Left ventricle myocardium inferior (tissue), 1 donor: ENCODE data around the gene RNF175. TPM values are rescaled to one million over a fixed set of nuclear protein-coding genes. Genes with fewer than 3 reads are reported as not detected.

Source experiments
- DNase-seq: peaks from one replicate; pipeline ENCODE4 v3.0.0-alpha.2; 2020
- H3K27ac ChIP-seq: fragments of 200-600 bp; replicated peaks from 2 replicates; pipeline ENCODE4 v1.8.0; 2021
- H3K27me3 ChIP-seq: fragments of 200-600 bp; 2 replicates; pipeline ENCODE4 v1.8.0; 2021; ENCODE audit warnings: low read depth
- H3K36me3 ChIP-seq: fragments of 200-600 bp; 2 replicates; pipeline ENCODE4 v1.8.0; 2021
- H3K4me1 ChIP-seq: fragments of 200-600 bp; 2 replicates; pipeline ENCODE4 v1.8.0; 2021
- H3K4me3 ChIP-seq: fragments of 200-600 bp; 2 replicates; pipeline ENCODE4 v1.8.0; 2021; ENCODE audit warnings: mild to moderate bottlenecking, moderate library complexity
- H3K9me3 ChIP-seq: fragments of 200-600 bp; replicated peaks from 2 replicates; pipeline ENCODE4 v1.8.0; 2021
- intact Hi-C: fragments of 100-400 bp; cut with micrococcal nuclease; formaldehyde crosslinking; loops from one replicate; pipeline ENCODE4 v1.11.0; 2022
- total RNA-seq: library from RNA; stranded (reverse); fragmentation: NEBNext Ultra II Directional; extraction: Animal tissue kit (Norgen Biotek cat#: 25700); gene quantifications from one replicate; pipeline ENCODE4 v1.2.1, GENCODE V29; 2021
- TF ChIP-seq, protein P1 (sequence below): fragments of 200-600 bp; IDR thresholded peaks from 2 replicates; pipeline ENCODE4 v1.8.0; 2021; ENCODE audit warnings: antibody characterized with exemption, mild to moderate bottlenecking, borderline replicate concordance
- donor health status: DM: no; HTN: yes; CAD: no; lungs with severe emphysema.

Gene RNF175
- total RNA-seq, 1 donor from 2014 or later = 0.71 TPM

DNA sequence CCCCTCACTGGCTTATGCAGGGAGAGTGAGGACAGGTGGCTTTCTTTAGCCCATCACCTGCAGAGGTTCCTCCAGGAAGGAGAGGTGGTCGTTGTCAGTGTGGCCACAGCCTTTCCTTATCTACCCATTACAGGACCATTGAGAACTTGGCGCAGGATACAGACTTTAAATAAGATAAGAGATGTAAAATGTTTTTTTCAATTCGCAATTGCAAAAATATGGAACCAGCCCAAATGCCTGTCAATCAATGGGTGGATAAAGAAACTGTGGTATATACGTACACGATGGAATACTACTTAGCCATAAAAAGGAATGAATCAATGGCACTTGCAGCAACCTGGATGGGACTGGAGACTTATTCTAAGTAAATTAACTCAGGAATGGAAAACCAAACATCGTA lies 6.9 kb upstream of the RNF175 start:
- TF ChIP-seq, protein P1, sequence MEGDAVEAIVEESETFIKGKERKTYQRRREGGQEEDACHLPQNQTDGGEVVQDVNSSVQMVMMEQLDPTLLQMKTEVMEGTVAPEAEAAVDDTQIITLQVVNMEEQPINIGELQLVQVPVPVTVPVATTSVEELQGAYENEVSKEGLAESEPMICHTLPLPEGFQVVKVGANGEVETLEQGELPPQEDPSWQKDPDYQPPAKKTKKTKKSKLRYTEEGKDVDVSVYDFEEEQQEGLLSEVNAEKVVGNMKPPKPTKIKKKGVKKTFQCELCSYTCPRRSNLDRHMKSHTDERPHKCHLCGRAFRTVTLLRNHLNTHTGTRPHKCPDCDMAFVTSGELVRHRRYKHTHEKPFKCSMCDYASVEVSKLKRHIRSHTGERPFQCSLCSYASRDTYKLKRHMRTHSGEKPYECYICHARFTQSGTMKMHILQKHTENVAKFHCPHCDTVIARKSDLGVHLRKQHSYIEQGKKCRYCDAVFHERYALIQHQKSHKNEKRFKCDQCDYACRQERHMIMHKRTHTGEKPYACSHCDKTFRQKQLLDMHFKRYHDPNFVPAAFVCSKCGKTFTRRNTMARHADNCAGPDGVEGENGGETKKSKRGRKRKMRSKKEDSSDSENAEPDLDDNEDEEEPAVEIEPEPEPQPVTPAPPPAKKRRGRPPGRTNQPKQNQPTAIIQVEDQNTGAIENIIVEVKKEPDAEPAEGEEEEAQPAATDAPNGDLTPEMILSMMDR = no peak
- Histone ChIP-seq H3K9me3 (peaks cover 8% of the 10 kb centered on the region), H3K27ac (no peak overlapping the region), H3K27me3 (peaks cover 41% of the 10 kb centered on the region), H3K4me3 (no peak overlapping the region), H3K4me1 (no peaks in the 10 kb centered on the region), H3K36me3 (no peaks in the 10 kb centered on the region)
- intact Hi-C loops = no loop called here
- DNase-seq = no peak

DNA sequence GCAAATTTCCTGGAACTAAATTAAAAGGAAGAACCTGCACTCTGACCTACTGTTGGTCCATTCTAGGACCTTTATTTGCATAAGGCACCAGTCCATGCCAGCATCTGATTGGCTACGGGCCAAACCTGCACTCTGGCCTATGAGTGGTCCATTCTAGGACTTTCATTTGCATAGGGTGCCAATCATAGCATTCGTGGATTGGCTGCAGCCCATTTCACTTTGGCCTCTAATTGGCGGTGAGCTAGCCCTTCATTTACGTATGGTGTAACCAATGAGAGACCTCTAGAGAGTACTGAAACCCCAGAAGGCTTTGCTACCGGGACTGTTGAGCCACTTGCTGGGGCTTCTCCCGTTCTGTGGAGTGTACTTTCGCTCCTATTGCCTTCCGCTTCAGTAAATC lies 6.1 kb upstream of the RNF175 start:
- no peak for DNase-seq
- H3K36me3 ChIP-seq = no peaks in the 10 kb centered on the region
- TF ChIP-seq, protein P1 = no peak
- peaks cover 5% of the 10 kb centered on the region for H3K9me3 ChIP-seq
- no peaks in the 10 kb centered on the region for H3K4me1 ChIP-seq
- H3K4me3 ChIP-seq = no peak overlapping the region
- intact Hi-C loops = no loop called here
- H3K27me3 ChIP-seq = peaks cover 50% of the 10 kb centered on the region
- no peak overlapping the region for H3K27ac ChIP-seq

DNA sequence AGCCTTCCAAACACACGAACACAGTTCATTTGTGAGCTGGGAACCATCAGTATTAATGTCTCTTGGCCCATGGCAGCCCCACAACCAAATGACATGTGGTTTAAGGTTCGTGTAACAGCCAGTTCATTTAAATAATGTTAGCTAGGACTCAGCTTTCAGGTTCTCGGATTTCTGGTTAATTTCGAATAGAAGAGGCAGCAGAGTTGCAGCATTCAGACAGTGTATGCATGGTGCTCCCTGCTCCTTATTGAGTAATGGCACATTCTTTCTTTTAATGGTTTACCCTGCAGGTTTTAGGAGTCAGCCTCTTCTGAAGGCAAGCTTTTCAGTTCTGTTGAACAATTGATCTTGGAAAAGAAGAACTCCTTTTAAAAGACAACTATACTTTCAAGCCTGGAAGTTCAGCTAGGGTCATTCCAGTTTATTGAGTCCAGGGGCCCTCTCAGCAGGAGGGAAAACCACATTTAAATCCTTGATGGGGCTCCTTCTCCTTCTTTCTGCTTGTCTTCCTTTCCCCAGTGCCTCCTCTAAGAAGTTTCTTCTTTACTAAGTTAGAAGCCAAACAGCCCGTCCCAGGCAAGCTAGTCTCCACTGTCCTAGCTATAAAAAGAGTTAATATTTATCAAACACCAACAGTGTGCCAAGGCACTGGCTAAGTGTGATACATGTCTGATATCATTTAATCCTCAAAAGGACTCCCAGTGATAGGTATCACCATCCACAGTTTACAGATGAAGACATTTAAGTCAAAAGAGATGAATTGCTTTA lies 5.0 kb upstream of the RNF175 start:
- Histone ChIP-seq H3K27ac (no peak overlapping the region), H3K9me3 (no peaks in the 10 kb centered on the region), H3K27me3 (peaks cover 61% of the 10 kb centered on the region), H3K4me1 (peaks cover 3% of the 10 kb centered on the region), H3K4me3 (no peak overlapping the region), H3K36me3 (no peaks in the 10 kb centered on the region)
- TF ChIP-seq, protein P1 = no peak
- DNase-seq = no peak
- intact Hi-C loops = no loop called here

DNA sequence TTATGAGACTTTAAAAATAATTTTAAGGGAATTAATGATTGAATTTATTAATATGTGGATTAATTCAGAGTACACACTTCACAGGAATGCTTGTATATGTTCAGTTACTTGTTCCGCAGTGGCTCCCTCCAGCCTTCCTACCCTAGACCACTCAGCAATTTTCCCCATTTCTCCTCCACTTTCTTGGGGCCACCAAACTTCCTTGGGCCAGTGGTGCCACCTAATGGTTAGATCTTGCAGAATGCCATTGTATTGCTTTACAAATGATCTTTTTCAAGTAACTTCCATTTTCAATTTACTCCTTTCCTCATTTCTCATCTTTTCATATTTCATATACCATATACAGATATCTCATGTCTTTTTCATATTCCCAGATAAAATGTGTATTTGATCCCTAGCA lies 3.6 kb upstream of the RNF175 start:
- H3K27me3 ChIP-seq = peaks cover 75% of the 10 kb centered on the region
- DNase-seq = no peak
- H3K4me1 ChIP-seq = peaks cover 13% of the 10 kb centered on the region
- no peak overlapping the region for H3K27ac ChIP-seq
- no peaks in the 10 kb centered on the region for H3K9me3 ChIP-seq
- TF ChIP-seq, protein P1 = no peak
- no peak overlapping the region for H3K4me3 ChIP-seq
- intact Hi-C loops = no loop called here
- no peaks in the 10 kb centered on the region for H3K36me3 ChIP-seq

DNA sequence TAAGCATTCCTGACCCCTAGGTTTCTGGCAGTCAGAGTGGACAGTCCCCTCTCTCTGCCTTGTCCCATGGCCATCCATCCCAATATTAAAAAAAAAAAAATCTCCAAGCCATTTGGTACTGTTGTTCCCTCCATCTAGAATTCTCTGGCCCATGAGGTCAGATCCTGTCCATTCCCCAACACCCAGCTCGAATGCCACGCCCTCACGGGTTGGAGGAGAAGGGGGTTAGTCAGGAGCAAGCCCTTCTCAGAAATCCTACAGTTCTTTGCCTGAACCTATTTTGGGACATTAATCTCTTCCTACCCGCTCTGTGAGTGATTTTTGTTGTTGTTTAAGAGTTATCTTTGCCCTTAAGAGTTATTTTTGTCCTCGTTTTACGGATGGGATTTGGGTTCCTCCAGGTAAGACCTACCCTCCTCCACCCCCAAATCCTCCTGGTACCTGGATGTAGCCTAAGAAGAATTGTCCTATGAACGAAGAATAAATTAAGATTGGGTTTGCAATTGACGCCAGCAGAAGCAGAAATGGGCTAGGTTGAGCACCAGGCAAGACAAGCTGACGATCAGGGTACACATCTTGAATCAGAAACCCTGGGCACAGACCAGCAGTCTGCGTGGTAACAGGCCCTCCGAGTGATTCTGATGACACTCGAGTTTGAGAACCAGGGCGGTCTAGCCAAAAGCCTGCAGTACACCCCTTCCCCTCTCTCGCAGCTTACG lies 977 bp downstream of the RNF175 start:
- TF ChIP-seq, protein P1 = no peak
- no peak for DNase-seq
- Histone ChIP-seq H3K27me3 (peaks cover 84% of the 10 kb centered on the region), H3K4me3 (peak overlapping the region; percentile 68), H3K4me1 (peaks cover 13% of the 10 kb centered on the region), H3K9me3 (peaks cover 8% of the 10 kb centered on the region), H3K36me3 (no peaks in the 10 kb centered on the region), H3K27ac (no peak overlapping the region)
- intact Hi-C loops = no loop called here
